ENCODE data around the gene KRT77.
"Not testable (repeated sequence)": the region's sequence is repeated elsewhere in the genome, so short reads cannot be mapped to it uniquely, and the experiment has no call there.

Gene KRT77

DNA sequence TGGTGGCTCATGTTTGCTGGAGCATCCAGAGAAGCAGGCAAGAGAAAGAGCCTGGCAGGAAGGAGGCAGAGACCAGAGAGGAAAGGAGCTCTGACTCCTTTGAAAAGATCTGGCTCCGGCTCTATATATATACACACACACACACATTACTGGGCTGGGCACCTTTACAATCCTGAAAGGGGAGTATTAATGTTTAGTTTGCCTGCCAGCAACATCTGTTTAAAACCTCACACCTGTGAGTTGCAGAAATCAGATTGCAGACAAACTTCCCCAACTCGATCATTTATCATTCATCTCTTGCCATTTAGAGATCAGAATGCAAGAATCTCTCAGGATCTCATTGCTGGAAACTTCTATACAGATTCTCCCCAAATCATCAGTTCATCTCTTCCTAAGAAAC is at the start of gene KRT77:
TSS of gene KRT77 (minus strand) at position 101 of the 400 bp plus-strand sequence. CDS start at position 11, 90 bp downstream.
- DNase-seq (ENCODE audit: low spot score), result no peak

DNA sequence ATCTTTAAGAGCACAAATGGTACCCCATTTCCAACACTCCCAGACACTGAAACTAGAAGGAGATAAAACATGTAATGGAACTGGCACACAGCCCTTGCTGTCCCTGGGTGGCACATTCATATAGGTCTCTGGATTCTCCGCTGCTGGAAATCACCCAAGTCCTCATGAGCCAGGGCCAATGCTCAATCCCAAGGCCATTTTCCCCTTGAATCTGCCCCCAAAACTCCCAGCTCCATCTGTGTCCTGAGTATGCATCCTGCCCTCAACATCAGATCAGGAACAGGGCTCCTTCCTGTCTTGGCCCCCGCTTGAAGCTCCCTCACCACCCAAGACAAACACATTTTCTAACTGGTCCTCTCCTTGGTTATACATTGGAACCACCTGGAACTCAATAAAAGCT is 49.2 kb upstream of the KRT77 start:
- no peak for DNase-seq (ENCODE audit: low spot score)

DNA sequence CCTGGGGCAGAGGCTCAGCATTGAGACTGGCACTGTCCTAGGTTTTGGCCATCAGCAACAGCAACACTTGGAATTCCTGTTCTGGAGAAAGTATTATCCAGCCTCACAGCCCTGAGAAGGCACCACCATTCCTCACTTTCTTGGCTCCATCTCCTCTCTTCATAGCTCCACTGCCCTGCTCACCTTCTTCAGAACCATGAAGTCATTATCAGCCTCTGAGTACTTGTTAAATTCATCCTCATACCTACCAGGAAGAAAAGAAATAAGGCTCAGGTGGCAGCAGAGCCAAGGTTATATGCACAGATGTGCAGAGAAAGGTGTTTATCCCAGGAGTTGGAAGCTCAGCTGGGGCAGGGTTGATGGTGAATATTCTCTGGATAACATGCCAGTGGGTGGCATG is 48.5 kb upstream of the KRT77 start:
- no peak for DNase-seq (ENCODE audit: low spot score)

DNA sequence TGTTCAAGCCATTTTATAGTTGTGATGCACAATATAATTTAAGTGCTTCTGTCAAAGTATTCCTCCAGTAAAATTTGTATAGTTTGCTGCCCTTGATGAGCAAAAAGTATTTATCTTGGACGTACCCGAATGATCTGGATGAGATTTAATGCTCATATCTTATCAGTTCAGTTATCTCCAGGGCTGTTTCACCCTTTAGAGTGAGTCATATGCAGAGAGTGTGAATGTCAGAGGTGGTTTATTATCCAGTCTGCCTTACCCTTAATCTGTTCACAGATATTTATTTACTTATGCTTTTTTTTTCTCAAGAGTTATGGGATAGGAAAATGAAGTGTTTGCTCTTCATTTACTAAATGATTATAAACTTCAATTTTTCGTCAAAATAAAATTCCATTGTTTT is 47.2 kb upstream of the KRT77 start:
- not testable (repeated sequence) for DNase-seq (ENCODE audit: low spot score)

DNA sequence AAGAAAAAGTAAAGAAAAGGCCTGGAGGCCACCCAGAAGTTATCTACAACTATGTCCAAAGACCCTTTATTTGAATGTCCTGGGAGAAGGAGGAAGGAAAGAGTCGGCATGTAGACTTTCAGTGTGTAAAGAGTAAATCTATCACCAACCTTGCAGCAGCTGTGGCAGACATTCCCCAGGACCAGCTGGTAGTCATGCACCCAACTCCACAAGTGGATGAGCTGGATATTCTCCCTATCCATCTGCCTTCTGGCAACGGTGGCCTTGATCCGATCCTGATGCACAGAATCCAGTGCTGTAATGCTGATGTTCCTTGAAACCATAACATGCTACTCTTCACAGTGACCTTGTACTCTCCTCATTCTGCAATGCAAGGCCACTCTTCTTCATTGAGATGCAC is 46.5 kb upstream of the KRT77 start:
- no peak for DNase-seq (ENCODE audit: low spot score)

DNA sequence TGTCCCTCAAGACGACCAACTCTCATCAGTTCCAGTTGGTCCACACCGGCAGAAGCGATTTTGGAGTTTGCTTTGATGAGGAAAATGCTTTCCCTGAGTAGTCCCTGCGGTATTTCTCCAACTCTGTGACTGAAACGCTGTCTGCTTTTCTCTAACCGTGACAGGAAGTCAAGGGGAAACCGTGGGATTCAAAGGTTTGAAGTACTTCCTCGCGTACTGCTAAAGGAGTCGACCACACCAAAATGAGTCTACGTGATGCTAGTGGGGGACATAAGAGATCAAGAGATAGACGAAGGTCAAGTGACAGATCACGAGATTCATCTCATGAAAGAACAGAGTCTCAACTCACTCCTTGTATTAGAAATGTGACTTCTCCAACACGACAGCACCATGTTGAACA is 45.3 kb upstream of the KRT77 start:
- no peak for DNase-seq (ENCODE audit: low spot score)

DNA sequence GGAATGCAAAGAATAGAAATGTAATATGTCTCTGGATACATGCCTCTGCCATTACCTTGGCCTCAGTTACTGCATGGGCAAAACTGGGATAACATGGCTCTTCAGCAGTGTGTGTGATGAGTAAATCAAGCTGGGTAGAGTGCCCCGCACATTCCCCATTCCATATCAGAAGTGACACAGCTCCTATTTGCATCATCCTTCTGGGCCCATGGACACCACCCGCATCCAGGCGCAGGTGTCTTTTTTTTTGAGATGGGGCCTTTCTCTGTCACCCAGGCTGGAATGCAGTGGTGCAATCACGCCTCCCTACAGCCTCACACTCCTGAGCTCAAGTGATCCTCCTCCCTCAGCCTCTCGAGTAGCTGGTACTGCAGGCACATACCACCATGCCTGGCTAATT is 42.2 kb upstream of the KRT77 start:
- no peak for DNase-seq (ENCODE audit: low spot score)

DNA sequence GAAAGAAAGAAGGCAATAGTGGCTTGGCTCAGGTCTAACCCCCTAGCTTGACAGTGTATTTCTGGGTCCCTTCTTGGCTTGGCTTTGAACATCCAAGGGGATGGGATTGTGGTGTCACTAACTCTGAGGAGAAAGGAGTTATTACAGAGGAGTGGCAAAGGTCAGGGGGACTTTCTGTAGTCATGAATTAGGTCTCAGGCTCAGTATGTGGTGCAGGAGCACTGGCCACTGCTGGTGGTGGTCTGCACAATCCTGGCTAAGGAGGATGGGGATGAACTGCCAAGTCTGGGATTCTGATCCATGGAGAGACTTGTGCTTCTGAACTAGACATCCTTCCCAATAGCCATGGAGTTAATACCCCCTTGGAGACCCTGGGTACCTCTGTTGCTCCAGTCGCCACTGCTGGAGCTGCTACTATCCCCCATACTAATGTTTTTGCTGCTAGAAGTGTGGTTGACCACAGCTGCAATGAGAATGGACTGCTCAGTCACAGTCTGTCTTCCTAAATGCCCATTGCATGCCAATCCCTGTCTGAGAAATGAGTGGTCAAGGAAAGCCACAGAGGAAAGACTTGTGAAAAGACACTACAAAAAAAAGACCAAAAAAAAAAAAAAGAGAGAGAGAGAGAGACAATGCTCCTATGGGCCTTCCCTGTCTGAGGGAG is 41.3 kb upstream of the KRT77 start:
- DNase-seq (ENCODE audit: low spot score), result no peak

DNA sequence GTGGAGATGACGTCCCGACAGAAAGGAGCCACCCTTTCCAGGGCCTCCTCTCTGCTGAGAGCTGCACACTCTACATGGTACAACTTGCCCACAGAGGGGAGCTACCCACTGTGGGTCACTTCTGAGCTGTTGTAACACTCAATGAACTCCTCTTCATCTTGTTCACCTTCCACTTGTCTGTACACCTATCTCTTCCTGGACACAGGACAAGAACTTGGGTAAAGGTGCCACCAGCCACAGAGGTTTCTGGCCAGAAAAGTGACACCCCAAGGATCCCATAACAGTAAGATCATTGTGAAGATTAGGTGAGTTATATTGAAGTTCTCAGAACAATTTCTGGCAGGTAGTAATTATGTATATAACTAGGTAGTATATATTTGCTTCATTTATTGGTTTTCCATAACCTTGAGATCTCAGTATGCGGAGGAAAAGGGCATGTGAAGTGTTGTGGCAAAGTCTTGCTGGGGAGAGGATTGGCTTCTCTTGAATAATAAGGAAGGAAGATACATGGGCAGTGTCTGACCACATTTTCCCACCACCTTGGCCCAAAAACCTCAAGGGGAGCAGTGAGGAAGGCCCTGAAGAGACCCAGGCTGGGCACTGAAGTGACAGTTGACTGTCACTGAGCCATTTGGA is 39.6 kb upstream of the KRT77 start:
- DNase-seq (ENCODE audit: low spot score), result no peak

DNA sequence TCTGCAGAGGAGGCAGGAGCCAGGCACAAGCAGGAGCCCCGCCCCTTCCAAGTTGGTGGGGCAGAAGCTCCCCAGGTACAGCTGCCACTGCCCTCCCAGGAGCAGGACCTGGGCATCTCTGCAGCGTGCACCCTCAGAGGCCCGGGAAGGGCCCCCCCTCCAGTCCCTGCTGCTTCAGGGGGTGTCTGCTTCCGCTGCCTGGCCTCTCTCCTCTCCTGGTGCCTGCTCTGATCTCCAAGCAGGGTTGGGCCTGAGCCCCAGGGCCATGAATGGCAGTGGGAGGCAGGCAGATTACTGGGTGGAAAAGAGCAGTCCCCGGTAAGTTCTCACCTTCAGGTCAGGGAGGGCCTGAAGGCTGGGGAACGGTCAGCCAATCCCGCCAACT is 38.9 kb upstream of the KRT77 start:
- DNase-seq (ENCODE audit: low spot score), result no peak

DNA sequence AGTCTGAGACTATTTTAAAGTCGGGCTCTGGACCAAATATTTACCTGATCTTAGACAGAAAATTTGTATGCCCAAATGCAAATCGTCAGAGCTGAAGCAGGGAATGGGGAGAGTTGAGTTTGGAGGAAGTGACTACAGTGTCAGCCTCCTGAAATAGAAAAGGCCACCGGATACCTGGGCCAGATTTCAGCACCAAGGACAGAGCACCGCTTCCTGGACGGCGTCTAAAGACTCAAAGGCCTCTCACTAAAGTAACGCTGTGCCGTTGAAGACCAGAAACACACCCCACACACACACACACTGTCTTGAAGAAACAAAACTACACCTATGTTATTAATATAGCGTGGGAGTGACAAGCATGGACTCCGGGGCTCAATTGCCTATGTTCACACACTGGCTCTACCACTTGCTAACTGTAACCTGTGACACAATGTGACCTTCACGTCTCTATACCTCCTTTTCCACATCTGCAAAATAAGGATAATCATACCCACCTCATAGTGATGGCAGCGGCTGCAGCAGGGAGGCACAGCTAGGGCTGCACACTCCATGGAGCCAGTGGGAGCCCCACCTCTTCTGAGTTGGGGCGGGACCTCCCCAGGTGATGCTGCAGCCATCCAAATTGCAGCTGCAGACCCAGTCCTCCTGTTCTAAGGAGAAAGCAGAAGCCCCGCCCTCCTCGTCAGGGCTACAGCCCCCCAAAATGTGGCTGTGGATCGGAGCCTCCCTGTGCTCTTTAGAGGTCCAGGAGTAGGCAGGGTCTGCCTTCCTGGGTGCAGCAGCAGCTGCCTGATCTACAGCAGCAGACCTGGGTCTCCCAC is 38.3 kb upstream of the KRT77 start:
- DNase-seq (ENCODE audit: low spot score), result peak; percentile 41

DNA sequence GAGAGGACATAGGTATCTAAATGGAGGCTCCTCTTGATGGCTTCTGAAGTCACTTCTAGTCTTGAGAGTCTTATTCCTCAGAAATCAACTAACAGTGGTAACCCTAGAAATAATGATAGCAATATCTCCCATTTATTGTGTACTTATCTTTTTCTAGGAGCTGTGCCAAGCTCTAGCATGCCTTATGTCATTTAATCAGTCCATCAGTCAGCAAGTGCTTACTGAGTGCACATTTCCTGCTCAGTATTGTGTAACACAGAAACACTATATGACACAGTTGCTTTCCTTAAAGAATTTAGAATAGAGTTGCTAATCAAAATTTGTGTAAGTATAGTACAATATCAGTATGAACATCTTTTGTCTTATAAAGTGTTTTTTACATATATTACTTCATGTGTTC is 37.3 kb upstream of the KRT77 start:
- DNase-seq (ENCODE audit: low spot score), result no peak

DNA sequence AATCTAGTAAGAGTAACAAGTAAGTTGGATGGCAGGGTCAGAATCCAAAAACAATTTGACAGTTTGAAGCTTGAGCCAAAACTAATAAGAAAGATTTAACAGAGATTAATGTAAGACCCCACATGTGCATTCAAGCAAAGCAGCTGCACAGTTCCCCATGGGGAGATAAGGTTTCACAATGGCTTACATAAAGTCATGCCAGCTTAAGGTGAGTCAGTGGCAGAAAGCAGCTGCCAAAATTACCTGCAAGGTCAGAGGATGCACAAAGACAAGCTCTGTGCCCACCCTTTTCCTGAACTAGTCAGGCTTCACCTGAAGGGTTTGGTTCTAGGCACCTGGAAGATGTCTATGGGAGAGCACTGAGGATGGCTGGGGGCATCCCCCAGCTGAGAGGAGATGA is 36.6 kb upstream of the KRT77 start:
- no peak for DNase-seq (ENCODE audit: low spot score)

DNA sequence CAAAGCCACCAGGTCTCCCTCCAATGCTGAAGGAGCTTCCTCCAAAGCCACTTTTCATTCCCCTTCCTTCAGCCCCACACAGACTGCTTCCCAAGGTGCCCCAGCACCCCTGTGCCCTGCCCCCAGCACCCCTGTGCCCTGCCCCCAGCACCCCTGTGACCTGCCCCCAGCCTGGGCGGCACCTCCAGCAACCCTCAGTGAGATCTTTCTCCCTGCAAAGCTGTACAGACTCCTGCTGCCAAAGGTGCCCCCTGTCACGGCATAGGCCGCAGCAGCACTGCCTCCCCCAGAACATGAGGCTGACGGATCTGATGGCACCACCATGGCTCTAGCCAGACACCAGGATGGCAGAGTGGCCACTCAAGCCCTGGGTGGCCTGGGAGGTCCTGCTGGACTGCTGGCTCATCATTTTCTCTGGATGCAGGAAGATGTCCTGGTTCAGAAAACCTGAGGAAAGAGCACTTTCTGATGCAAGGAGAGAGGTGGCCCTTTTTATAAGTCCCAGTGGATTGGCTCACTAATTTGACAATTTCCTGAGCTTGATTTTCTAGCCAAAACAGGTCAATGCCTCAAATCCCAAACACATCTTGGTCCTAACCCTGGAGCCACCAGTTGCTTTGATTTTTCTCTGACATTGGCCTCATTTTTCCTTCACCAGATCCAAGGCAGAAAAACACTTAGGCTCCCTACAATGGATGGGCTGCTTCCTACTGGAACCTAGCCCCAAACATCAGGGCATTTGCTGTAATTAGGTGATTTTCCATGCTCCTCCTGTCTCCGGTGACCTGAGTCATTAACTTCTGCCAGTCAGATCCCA is 32.7 kb upstream of the KRT77 start:
- no peak for DNase-seq (ENCODE audit: low spot score)

DNA sequence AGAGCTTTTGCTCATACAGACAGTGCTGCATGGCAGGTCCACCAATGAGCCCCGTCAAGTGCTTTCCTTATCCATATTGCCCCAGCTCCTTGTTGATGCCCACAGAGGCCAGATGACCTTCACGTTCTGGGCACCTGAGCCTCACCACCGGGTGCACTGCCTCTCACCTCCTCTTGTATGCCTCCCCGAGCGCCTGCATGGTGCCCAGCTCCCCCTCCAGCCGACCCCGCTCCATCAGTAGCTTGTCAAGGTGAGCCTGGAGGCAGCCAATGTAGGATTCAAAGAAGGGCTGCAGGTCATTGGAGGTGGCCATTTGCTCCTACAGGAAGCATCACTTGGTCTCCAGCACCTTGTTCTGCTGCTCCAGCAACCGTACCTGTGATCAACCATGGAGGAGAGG is 31.8 kb upstream of the KRT77 start:
- DNase-seq (ENCODE audit: low spot score), result no peak

DNA sequence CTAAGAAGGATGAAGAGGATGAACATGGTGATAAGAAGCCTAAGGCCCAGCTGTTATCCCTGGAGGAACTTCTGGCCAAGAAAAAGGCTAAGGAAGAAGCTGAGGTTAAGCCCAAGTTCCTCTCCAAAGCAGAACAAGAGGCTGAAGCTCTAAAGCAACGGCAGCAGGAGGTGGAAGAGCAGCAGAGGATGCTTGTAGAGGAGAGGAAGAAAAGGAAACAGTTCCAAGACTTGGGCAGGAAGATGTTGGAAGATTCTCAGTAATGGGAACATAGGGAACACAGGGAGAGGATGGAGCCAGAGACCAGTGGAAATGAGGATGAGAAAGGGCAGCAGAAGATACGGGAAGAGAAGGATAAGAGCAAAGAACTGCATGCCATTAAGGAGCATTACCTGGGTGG is 27.5 kb upstream of the KRT77 start:
- DNase-seq (ENCODE audit: low spot score), result no peak

DNA sequence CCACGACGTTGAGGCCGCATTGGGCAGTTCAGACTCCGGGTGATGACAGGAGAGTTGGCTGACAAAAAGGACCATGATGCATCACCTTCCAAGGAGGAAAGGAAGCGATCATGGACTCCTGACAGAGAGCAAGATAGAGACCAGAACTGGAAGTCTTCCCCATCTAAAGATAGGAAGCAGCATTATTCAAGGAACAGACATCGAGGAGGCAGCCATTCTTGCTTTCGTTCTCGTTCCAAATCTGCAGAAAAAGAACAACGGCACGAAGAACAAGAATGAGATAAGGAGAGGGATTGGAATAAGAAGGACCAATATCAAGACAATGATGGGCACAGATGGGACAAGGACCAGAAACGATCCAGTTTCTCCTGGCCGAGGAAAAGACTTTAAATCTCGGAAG is 27.1 kb upstream of the KRT77 start:
- DNase-seq (ENCODE audit: low spot score), result no peak

DNA sequence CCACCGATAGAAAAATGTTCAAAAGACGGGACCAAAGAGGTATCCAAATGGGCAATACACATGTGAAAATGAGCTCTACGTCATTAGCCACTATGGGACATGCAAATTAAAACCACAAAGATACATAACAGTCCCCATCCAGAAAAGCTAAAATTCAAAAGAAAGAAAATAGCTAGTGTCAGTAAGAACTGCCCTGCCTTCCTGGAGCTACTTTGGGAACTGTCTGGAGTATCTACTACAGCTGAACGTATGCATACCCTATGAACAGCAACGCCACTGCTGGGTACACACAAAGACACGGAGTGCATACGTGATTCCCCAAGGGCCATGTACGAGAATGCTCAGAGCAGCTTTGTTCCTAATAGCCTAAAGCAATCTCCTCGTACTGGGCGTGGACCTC is 25.8 kb upstream of the KRT77 start:
- no peak for DNase-seq (ENCODE audit: low spot score)

DNA sequence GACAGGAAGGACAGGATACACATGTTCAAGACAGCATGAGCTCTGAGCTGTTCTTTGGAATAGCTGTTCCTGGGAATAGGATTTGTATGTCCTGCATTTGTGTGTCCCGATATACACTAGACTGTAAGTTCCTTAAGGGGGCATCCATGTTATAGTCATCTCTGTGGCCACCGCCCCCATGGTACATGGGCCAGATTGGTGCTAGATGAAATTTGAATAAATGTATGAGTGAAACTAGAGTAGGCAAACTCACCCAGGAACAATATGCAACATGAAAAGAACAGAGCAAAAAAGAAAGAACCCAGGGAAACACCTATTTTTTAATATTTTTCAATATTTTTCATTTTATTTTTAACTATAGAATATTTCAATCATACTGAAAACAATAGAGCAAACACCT is 25.1 kb upstream of the KRT77 start:
- no peak for DNase-seq (ENCODE audit: low spot score)

DNA sequence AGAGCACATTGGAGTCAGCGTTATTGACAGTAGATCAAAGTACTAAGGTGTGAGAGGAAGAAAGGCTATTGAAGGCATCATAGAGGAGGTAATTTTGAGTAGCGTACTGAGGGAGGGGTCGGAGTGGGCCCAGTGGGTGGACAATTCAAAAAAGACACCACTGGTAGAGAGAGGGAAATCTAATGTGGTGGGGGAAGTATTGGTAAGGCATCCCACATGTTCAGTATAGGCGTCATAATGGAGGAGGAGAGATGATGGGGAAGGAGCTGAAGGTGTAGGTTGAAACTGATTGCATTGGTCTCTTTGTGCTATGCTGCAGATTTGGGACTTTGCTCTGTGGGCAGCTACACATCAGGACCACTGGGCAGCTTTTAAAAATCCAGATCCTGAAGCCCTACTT is 23.7 kb upstream of the KRT77 start:
- no peak for DNase-seq (ENCODE audit: low spot score)

DNA sequence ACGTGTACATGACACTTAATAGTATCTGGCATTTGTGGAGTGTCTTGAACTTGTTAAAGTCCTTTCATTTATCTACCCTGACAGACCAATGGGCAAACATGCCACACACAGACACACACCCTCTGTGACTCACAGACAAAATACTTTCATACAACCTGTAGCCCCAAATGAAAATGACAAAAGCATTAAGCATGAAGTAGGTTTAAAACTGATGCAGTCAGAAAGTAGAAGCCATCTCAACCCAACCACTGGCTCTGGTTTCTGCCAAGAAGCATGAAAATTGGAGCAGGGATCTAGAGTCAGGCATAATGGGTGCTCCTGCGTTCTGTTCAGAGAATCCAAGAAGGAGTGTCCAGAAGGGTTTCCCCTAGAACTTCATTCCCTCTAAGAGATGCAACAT is 23.1 kb upstream of the KRT77 start:
- DNase-seq (ENCODE audit: low spot score), result no peak

DNA sequence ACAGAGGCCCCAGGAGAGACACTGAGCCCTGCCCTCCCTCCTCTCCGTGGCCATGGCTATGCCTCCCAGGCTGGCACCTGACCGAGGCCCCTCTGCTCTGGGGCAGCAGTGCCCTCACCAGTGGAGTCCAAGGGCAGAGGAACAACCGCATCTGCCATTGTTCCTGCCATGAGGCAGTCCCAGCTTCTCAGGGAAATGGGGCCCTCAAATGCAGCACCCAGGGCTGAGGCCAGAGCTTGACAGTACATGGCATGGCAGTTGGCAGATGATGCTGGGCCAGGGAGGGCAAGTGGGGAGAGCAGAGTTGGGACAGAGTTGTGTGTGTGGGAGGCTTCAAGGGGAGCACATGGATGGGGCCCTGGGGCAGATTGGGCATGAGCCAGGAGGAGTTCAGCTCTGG is 21.1 kb upstream of the KRT77 start:
- no peak for DNase-seq (ENCODE audit: low spot score)

DNA sequence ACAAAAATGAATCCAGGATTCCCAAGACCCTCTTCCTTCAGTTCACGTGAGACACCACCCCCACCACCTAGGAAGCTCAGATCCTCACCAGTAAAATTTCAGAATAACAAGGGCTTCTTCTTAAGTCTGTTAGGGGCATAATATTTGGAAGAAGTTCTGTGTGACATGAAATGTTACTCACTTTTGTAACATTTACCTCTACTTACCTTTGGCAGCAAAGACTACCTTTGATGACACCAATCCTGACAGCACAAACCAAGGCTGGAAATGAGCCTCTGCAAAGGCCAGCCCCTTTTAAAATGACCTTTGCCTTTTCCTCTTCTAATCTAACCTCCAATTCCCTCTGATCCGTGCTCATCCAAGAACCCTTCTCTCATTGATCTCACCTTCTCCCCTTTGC is 19.4 kb upstream of the KRT77 start:
- no peak for DNase-seq (ENCODE audit: low spot score)

Measured in CD4-positive, alpha-beta T cell treated with Interleukin-6 at 100 ng/mL for 8 hours (primary cell).